ENCODE results near the gene LDLRAP1.

Gene LDLRAP1

DNA sequence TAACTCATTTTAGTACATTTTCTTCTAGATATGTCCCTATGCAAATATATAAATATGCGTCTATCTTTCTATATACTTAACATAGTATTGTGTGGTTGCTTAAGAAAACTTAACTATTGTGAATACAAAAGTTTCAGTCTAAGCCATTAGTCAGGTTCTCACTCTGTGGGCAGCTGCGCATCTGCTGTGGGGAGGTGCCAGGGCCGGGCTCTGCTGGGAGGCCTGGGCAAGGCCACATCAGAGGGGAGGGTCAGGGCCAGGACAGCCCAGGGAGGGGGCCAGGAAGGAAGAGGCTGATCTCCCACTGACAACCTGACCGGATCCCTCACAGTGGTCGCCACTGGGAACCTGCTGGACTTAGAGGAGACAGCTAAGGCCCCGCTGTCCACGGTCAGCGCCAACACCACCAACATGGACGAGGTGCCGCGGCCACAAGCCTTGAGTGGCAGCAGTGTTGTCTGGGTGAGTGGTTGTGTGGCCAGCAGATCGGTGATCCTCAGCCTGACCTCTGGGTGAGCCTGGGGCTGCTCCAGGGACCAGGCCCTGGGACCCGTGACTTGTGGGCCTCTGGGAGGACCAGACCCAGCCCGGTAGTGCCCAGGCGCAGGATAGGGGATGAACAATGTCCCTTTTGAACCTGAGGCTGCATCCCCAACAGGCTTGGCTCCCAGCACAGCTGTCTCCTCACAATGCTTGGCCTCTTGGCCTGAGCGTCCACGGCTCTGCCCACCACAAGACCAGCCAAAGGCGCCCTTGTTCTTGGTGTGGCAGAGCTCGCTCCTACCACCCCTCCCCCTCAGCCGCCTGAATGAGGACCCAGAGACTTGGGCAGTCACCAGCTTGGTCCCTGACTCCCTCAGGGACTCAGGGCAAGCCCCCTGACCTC is 20.2 kb downstream of the LDLRAP1 start:
- no peak for DNase-seq

DNA sequence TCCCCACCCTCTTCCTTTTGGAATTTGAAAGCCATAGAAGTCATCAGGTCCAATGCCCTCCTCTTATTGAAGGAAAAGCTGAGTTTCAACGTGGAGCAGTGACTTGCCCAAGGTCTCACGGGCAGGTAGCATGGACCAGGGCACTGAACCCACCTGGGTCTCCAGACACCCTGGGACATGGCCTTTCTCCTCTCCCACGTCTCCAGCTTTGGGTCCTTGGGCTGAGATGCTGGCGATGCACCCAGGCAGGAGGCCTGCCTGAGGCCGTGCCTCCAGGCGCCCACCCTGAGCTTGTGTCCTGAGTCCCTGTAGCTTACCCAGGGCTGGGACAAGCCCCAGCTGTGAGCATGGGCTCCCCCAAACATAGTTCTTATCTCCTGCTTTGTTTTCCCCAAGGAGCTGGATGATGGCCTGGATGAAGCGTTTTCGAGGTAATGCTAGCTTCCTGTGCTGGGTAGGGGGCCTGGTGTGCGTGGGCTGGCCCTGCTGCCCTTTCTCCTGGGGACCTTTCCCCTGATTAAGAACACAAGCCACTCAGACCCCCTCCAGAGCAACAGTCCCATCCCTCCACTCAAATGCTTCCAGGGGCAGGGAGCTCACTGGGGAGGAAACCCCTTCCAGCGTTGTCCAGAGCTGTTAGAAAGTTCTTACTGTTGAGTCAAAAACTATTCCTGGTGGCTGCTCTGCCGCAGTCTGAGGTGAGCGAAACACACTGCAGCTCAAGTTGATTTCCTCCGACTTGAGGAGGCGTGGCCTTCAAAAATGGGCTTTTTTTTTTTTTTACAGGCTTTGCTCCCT is 21.6 kb downstream of the LDLRAP1 start:
- no peak for DNase-seq

DNA sequence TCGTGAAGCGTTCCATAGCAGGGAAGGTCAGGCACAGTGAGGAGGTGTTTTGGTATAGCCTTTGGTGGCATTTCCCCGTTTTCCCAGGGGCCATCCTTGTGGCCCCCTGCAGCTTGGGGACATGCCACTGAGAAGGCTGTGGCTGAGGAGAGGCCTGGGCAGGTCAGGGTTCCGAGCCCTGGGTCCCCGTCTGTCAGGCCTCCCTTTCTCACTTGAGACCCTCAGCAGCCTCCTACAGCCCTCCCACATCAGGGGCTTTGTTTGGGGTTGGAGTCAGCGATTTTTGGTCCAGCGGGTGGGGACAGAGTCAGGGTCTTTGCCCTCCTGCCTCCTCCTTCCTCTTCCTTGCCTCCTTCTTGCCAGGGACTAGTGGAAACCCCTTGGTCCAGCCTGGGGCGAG is 22.2 kb downstream of the LDLRAP1 start:
- DNase-seq = no peak

DNA sequence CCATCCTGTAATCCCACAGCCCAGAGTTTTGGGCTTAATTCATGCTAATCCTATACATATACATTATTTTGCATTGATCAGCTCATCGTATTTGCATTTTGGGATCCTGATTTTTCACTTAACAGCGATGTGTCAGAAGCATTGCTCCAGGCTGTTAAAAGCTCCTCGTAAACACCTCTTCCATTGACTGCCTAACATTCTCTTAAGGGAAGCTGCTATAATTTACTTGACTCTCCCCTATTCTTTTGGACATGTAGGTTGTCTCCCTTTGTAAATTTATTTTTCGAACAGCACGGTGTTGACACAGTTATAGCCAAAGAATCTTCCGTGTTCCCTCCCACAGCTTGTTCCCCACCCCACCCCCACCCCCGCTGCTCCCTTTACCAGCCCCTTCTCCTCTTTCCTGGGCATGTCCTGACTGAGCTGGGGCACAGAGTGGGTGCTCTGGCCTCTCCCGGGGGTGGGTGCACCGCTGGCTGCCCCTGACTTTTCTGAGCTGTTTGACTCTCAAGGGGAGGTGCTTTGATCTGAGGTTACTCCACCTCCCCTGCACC is 22.8 kb downstream of the LDLRAP1 start:
- DNase-seq = no peak

DNA sequence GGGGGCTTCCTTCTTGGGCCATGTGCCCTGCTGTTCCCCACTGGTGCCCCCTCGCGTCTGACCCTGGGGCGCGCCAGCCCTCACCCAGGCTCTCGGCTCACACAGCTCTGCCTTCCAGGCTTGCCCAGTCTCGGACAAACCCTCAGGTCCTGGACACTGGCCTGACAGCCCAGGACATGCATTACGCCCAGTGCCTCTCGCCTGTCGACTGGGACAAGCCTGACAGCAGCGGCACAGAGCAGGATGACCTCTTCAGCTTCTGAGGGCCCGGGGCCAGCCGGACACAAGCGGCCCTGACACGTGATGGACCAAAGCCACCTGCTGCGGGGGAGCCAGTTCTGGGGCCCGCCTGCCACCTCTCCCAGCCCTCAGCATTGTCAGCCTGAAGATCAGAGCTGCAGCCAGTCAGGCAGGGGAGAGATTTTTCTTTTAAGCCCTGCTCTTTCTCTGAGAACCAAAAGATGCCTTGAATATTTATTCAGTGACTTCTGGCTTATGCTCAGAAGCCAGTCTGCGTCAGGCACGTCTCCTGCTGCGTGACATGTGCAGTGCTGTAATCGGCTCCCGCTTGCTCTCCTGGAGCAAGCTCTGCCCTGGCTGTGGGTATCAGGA is 23.4 kb downstream of the LDLRAP1 start:
- no peak for DNase-seq

DNA sequence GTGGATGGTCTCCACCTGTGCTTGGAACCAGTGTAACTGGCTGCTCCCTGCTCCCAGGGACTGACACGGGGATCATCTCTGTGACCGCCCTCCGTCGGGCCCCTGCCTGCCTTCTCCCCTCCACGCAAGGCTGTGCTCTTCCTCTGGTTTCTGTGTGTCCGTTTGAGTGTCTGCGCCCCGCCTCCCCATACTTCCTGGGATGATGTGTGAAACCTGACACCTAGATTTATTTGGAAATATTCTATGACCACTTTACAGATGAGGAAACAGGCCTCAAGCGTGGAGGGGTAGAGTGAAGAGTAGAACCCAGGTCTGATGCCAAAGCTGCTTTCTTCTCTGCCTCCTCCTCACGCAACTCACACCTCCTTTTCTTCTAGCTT is 24.3 kb downstream of the LDLRAP1 start:
- no peak for DNase-seq

DNA sequence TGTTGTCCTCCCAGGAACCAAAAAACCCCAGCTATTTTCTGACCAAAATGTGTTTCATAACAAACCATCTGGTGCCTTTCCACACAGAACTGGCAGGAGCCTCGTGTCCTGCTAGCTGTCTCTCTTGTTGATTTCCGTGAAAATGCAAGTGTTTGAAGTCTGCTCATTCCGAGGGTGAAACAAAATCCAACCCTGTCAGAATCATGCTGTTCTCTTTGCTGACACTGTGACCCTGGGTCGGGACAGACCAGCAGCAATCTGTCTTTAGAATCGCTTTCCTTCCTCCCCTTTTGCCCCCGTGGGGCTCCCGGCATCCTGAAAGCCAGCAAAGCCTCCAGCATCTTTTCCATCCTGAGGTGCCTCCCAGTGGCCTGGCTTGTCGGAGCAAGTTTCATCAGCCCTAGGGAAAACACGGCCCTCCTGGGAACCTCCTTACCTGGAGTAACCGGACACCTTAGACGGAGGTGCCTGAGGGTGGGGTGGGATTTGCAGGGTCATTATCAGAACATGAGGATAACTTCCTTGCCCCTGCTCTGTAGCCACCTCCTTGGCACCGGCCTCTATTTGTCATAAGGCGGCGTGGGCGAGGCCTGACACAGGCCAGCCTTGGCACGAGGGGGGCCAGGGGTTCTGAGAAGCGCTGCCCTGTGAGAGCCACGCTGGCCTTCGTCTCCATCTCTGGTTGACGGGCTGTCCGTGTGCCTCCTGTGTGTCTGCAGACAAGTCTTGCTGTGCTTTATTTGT is 24.9 kb downstream of the LDLRAP1 start:
- no peak for DNase-seq

DNA sequence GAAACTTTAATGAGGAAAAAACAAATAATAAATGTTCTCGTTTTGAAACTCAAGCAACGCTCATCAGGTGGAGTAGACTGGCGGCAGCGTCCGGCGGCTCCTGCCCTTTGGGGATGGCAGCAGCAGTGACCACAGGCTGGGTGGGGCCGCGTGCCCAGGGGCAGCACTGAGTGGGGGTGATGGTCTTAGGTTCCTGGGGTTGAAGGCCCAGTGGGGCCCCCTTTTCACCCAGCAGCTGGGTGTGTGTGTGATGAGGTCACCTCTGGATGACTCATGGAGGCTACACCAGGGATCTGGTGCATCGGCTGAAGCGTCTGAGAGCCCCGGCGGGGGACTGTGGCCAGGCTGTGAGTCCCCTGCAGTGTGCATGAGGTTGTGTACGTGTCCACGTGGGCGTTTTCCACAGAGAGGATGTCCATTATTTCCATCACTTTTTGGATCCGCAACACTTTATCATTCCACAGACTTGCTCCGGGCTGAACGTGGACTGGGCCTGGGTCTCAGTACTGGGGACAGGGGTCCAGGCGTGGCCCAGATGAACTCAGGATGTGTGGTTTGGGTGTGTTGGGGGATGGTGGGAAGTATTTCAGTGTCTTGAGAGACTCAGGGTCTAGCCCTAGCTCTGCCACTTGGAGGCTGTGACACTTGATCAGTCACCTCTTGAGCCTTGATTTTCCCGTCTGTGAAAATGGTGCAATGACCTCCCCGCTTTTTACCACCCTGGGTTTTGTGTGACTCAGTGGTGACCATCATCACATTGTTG is 25.6 kb downstream of the LDLRAP1 start:
- DNase-seq = peak; percentile 79

DNA sequence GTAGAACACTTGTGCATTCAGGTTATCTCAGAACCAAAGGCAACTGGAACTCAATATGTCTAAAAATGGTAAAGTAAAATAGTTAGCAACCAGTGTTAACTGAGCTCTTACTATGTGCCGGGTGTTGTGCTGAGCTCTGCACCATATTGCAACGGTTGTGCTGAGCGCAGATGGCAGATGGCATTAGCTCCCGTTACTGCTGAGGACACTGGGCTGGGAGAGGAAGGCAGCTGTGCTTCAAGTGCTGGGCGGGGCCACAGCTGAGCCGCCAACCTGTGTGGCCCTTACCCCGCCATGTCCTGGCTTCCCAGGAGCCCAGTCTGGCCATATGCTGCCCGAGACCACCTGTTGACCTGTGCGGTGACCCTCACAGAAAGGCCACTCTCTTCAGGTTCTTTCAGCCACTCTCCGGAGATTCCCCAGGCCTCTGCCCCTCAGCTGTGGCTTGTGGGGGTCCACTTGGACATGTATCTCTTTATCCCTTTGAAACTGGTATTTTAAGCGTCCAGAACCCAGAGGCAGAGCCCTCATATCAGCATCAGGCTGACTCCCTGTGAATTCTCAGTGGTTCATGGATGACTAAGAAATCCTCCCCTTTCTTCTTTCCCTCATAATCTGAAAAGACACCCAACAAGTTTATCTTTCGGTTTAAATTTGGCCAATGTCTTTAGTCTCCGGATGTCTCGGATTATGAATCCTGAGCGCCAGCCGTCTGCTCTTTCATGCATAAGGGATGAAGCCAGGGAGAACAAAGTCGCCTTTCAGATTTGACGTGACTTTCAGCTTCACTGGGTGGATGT is 26.4 kb downstream of the LDLRAP1 start:
- DNase-seq = no peak

DNA sequence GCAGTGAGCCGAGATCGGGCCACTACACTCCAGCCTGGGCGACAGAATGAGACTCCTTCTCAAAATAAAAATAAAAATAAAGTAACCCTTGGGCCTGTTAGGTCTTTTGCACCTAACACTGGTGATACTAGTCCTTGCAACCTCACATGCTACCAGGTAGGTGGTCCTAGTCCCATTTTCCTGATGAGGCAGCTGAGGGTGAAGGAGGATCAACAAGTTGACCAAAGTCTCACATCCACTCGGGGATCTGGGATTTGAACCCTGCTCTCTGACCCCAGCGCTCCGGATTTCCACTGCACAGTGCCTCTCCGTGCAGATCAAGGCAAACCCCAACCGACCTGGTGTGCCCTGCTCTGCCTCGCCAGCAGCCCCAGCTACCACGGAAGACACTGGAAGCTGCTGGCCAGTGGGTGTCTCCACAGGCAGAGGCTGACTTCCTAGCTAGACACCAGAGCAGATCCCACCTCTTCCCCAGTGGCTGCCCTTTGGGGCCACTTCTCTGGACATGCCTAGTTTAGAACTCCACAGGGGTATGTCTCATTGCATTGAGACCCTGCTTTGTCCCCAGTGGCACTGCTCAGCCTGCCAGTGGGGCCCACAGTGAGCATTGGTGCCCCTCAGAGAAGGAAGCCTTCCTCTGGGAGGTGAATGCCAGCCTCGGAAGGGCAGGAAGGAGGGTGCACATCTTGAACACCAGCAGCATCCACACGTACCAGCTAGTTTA is 27.6 kb downstream of the LDLRAP1 start:
- no peak for DNase-seq

DNA sequence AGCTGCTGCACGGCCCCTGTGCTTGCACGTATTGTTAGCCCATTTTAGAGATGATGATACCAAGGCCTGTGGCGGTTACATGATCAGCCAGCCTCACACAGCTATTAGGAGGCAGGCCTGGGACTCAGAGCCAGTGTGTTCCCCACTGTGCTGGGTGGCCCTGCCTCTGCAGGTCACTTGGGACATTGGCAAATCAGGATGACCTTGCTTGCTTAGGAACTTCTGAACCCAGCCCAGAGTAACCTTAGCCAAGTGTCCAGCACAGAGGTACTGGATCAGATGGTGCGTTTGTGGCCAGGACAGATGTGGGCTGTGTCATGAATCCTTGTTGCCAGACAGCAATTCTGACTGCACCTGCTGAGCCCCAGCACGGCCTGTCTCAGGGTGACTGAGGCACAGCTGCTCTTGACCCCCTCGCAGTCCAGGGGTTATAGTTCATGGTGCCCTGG is 28.1 kb downstream of the LDLRAP1 start:
- no peak for DNase-seq

DNA sequence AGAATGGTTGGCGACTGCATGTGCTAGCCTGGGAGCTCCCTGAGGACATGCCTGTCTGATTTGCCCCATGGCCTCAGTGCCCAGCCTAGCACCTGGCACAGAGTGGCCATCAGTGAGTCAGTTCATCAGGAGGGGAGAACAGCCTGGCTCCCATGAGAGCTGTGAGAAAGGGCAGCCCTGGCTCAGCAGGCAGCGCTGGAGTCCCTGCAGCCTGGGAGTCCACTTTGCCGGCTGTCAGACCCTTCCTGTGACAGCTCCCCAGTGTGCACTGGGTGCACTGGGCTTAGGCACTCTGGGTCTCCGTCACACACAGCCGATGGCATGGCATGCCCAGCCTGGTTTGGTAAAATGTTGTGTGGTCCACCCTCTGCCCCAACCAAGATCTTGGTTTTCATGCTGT is 28.7 kb downstream of the LDLRAP1 start:
- DNase-seq = no peak

DNA sequence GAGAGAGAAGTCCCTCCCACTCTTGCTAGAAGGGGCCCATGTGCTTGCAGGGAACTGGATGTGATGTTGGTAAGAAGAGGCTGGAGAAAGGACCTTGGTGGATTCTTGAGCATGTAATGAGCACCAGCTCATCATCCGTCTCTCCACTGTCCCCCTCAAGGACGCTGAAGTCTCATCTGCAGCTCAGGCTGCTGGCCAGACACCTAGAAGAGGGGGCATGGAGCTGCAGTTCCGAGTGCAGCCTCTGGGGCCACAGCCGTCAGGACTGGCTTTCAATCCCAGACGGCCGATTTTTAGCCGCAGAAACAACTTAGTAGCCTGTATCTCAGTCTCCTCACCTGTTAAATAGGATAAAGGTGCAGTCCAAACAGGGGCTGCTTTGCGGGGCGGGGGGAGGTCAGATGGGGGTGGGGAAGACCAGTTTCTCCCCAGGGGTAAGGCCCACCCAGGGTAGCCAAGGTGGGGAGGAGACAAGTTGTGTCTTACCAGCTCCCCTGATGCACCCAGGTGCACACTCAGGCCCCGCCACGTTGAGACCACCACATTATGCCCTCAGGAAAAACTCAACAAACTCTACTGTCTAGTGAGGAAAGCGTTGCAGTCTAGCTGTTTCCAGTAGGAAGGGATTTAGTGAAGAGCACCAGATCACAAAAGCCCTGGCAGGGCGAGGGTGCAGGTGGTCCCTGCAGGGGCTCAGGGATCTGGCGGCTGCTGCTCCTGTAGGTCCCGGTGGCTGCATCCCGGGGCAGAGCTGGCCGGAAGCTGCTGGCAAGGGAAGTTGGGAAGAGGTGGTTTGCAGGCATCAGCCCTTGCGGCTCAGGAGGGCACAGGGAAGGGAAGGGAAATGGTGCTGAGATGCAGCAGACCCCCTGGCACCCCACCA is 29.5 kb downstream of the LDLRAP1 start:
- peak; percentile 55 for DNase-seq

DNA sequence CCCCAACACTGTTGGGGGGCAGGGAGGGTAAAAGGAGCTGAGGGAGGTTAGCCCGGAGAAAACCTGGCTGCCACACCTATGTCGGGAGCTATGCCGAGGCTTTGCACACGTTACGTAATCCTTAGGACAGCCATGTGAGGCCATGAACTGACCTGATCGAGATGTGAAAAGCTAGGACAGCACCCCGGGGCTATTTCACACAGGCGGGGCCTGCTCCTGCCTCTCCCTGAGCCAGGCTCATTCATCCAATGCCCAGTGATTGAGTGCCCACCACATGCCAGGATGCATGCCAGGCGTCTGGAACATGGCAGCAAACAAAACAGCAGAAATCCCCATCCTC is 30.2 kb downstream of the LDLRAP1 start:
- no peak for DNase-seq

DNA sequence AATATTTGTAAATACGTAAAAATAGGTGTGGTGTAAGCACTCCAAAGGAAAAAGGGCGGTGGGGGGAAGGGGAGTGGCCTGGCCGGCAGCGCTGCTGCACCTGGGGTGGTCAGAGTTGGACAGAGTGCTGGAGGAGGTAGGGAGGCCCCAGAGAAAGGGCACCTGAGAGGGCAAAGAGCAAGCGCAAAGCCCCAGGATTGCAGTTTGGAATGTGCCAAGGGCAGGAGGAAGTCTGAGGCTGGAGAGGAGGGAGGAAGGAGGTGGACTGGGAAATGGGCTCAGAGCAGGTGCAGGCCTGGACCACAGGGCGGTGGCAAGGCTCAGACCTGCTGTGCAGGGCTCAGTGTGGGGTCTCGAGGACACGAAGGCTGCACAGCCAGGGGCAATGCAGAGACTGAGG is 30.6 kb downstream of the LDLRAP1 start:
- DNase-seq = no peak

DNA sequence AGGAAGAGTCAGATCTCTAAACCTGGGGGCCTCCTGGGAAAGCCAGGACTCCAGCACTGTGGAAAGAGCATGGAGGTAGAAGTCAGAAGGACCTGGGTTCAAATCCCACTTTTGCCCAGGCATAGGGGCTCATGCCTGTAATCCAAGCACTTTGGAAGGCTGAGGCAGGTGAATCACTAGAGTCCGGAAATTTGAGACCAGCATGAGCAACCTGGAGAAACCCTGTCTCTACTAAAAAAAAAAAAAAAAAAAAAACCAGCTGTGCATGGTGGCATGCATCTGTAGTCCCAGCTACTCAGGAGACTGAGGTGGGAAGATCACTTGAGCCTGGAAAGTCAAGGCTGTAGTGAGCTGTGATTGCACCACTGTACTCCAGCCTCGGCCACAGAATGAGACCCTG is 31.8 kb downstream of the LDLRAP1 start:
- no peak for DNase-seq

DNA sequence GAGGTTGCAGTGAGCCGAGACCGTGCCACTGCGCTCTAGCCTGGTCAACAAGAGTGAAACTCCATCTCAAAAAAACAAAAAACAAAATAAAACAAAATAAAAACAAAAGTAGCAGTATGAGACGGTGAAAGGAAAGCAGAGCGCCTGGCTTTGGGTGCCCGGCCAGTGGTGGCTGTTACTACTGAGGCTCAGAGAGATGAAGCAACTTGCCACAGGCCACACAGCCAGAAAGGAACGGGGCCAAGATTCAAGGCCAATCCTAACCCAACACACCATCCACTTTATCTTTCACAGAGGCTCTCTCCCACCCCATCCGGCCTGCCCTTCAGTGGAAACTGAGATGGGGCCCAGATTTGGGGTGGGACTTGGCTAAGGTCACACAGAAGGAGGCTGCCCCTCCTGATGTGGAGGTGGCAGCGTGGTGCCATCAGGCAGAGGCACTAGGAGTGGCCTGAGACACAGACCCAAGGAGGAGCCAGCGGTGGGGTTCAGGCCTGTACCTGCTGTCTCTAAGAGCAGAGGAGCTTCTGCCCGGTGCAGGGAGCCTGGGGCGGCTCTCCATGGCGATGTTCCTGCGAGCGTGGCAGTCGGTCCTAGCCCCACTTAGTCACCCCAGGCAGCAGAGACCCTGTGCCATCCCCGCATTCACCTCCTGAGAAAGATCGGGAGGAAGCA is 33.2 kb downstream of the LDLRAP1 start:
- no peak for DNase-seq

DNA sequence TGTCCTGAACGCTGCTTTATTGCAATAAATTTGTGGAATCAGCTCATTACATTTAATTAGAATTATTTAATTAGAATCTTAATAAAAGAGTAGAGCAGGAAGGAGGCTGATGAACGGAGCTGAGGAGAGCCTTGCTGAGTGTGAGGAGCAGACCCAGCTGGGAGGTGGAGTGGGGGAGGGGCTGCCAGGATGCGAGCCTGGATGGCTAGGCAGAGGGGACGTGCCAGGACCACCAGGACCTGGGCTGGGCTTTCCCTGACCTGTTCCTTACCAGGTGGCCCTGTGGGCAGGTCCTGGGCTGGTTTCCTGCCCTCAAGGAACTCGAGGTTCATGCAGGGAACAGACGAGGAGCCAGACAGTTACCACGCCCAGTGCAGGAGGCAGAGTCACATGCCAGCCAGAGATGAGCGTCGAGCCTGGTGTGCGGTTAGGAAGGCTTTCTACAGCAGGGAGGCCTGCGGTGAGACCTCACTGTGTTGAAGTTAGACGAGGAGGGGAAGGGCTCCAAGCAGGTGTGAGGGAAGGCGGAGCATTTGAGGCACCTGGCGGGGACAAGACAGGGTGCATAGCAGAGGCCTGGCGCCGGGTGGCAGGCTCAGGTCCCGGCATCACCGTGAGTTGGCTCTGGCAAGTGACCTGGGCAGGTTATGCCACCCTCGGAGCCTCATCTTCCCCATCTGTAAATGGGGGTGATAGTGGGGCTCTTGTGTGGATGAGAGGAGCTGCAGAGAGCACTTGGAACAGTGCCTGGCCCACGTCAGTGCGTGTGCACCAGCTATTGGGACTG is 33.9 kb downstream of the LDLRAP1 start:
- DNase-seq = no peak
